Transverse colon (tissue), 3 donors: ENCODE measurements around the gene EVI5.

Source experiments
- EP300 ChIP-seq: sonication (generic); formaldehyde crosslinking; IDR thresholded peaks from one replicate; pipeline ENCODE4 v1.6.1; 2017; ENCODE audit warnings: antibody characterized with exemption, low read depth
- TF ChIP-seq, protein P1 (sequence below), 5 experiments: fragments of 200-600 bp in 3 of 5; fragments of 450-650 bp in 2 of 5; sonication (generic) in 3 of 5; IDR thresholded peaks; 1 replicate in 2 of 5; 2 replicates in 3 of 5; pipeline ENCODE4 v1.5.1; 2016 to 2017; ENCODE audit warnings: antibody characterized with exemption in 5 of 5, inconsistent platforms in 3 of 5, mild to moderate bottlenecking in 2 of 5, moderate library complexity in 1 of 5

GRCh38 chr1:92571578-92571977, 213.3 kb downstream of the EVI5 start:
- TF ChIP-seq, protein P1, sequence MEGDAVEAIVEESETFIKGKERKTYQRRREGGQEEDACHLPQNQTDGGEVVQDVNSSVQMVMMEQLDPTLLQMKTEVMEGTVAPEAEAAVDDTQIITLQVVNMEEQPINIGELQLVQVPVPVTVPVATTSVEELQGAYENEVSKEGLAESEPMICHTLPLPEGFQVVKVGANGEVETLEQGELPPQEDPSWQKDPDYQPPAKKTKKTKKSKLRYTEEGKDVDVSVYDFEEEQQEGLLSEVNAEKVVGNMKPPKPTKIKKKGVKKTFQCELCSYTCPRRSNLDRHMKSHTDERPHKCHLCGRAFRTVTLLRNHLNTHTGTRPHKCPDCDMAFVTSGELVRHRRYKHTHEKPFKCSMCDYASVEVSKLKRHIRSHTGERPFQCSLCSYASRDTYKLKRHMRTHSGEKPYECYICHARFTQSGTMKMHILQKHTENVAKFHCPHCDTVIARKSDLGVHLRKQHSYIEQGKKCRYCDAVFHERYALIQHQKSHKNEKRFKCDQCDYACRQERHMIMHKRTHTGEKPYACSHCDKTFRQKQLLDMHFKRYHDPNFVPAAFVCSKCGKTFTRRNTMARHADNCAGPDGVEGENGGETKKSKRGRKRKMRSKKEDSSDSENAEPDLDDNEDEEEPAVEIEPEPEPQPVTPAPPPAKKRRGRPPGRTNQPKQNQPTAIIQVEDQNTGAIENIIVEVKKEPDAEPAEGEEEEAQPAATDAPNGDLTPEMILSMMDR (IDR thresholded peaks at IDR 0.05) = no peak
- TF ChIP-seq EP300 = no peak
